Kidney (tissue), 14 donors: ENCODE measurements around the gene MCOLN3. TPM values are rescaled to one million over a fixed set of nuclear protein-coding genes. Genes with fewer than 3 reads are reported as not detected.

Source experiments
- DNase-seq, 5 donors: peaks; one replicate each; pipeline ENCODE4 v3.0.0-alpha.2; 2013 to 2020
- FAIRE-seq: peaks from 2 replicates; lab custom pipeline; 2012; peaks lifted over from hg19 to GRCh38; lab: Jason Lieb, UNC
- H3K27ac ChIP-seq, 2 donors: one replicate each; pipeline ENCODE4 v1.7.0; 2013; ENCODE audit warnings: low read depth in 2 of 2, low read length in 2 of 2, inconsistent platforms in 1 of 2
- H3K27me3 ChIP-seq: one replicate; pipeline ENCODE4 v1.7.1; 2013; ENCODE audit warnings: low read length, inconsistent platforms; ENCODE audit not compliant: control insufficient read depth, insufficient read depth
- H3K36me3 ChIP-seq, 3 donors: one replicate each; pipeline versions ENCODE4 v1.7.0 to v1.7.1; 2013; ENCODE audit warnings: low read length in 3 of 3, control low read depth in 1 of 3, inconsistent platforms in 1 of 3; ENCODE audit not compliant: insufficient read depth in 3 of 3, control insufficient read depth in 2 of 3
- H3K4me1 ChIP-seq, 3 donors: one replicate each; pipeline versions ENCODE4 v1.7.0 to v1.7.1; 2013; ENCODE audit warnings: low read length in 3 of 3, inconsistent platforms in 1 of 3, low read depth in 1 of 3; ENCODE audit not compliant: control insufficient read depth in 2 of 3, insufficient read depth in 2 of 3
- H3K4me3 ChIP-seq, 3 donors: one replicate each; pipeline versions ENCODE4 v1.7.0 to v1.8.1; 2013; ENCODE audit warnings: low read length in 3 of 3, control low read depth in 1 of 3, inconsistent platforms in 1 of 3
- H3K9ac ChIP-seq, 3 donors: one replicate each; pipeline versions ENCODE4 v1.7.0 to v1.7.1; 2013; ENCODE audit warnings: low read length in 3 of 3, control low read depth in 1 of 3, inconsistent platforms in 1 of 3
- H3K9me3 ChIP-seq, 3 donors: one replicate each; pipeline versions ENCODE4 v1.7.0 to v1.7.1; 2013; ENCODE audit warnings: low read length in 3 of 3, control low read depth in 1 of 3, inconsistent platforms in 1 of 3; ENCODE audit not compliant: control insufficient read depth in 2 of 3, insufficient read depth in 1 of 3
- CTCF ChIP-seq: IDR thresholded peaks from 3 replicates; pipeline ENCODE4 v1.5.1; 2012; ENCODE audit warnings: mild to moderate bottlenecking, moderate library complexity, borderline replicate concordance; ENCODE audit not compliant: insufficient read depth; ENCODE audit errors: extremely low read depth
- intact Hi-C: fragments of 100-400 bp; cut with DNase I; formaldehyde crosslinking; loops from one replicate; pipeline ENCODE4 v1.11.1; 2022
- polyA plus RNA-seq: library from polyadenylated mRNA; stranded (reverse); fragments of 350-450 nt; fragmentation: Illumina TruSeq; extraction: RNeasy Lipid Tissue Mini Kit (QIAGEN cat#74804); gene quantifications from one replicate; pipeline ENCODE4 v1.2.3, GENCODE V29; 2014; ENCODE audit warnings: low read depth, low replicate concordance; ENCODE audit not compliant: insufficient read depth
- total RNA-seq: library from RNA; stranded (reverse); fragmentation: NEBNext Ultra II Directional; extraction: Animal tissue kit (Norgen Biotek cat#: 25700); gene quantifications from one replicate; pipeline ENCODE4 v1.2.1, GENCODE V29; 2021
- donor health status: control.
- donor health status: control.
- donor health status: control.
- donor health status: control.
- donor health status: control.
- donor health status: DM: yes; HTN: yes; CAD: no.
- donor health status: Normal renal cell carcinoma (clear cell type).

The MCOLN3 gene
- total and polyA plus RNA-seq, 2 donors from 2014 or later, result 3.1 to 7.8 TPM

GRCh38 chr1:84996846-84997666, 51.2 kb downstream of the MCOLN3 start, which contains the start of gene MCOLN2:
Gene MCOLN2 (minus strand): TSS chr1:84997113. CDS start chr1:84996872, 241 bp downstream.
- H3K4me1 ChIP-seq, result peaks cover 0 to 12% (median 0%) of the 10 kb centered on the region in 3 donors
- FAIRE-seq (no peak), DNase-seq (peak; percentile 17 to 76 (median 57))
- H3K27me3 ChIP-seq, result peaks cover 35% of the 10 kb centered on the region
- no peaks in the 10 kb centered on the region for H3K36me3 ChIP-seq
- H3K9ac ChIP-seq, result no peak within 1 kb of the TSS
- TF ChIP-seq CTCF, result no peak
- intact Hi-C loops, result no loop called here
- H3K9me3 ChIP-seq, result no peaks in the 10 kb centered on the region
- H3K4me3 ChIP-seq, result peak within 1 kb of the TSS; percentile 53 to 78 (median 65)
- H3K27ac ChIP-seq, result no peak within 1 kb of the TSS

GRCh38 chr1:84995484-84996334, 52.6 kb downstream of the MCOLN3 start:
- no peak for TF ChIP-seq CTCF
- Histone ChIP-seq H3K4me3 (peak overlapping the region in 2 of 3 donors; percentile 14 to 21), H3K9me3 (no peaks in the 10 kb centered on the region), H3K9ac (no peak overlapping the region), H3K4me1 (peaks cover 0 to 12% (median 0%) of the 10 kb centered on the region in 3 donors), H3K27ac (no peak overlapping the region), H3K36me3 (no peaks in the 10 kb centered on the region), H3K27me3 (peaks cover 26% of the 10 kb centered on the region)
- no peak for FAIRE-seq
- DNase-seq, result no peak
- intact Hi-C loops, result no loop called here

- H3K27me3 ChIP-seq, result peaks cover 5% of the 10 kb centered on the region
- no peaks in the 10 kb centered on the region for H3K36me3 ChIP-seq
- no peak for TF ChIP-seq CTCF
- FAIRE-seq, result no peak
- no peaks in the 10 kb centered on the region for H3K9me3 ChIP-seq
- DNase-seq, result no peak
- intact Hi-C loops, result no loop called here
- H3K9ac ChIP-seq, result no peak overlapping the region
- H3K27ac ChIP-seq, result no peak overlapping the region
- H3K4me1 ChIP-seq, result peaks cover 0 to under 1% (median 0%) of the 10 kb centered on the region in 3 donors
- no peak overlapping the region for H3K4me3 ChIP-seq
Measured at GRCh38 chr1:84991097-84991920, 57.0 kb downstream of the MCOLN3 start.
